ENCODE data around the gene CCDC184. TPM values are rescaled to one million over a fixed set of nuclear protein-coding genes. Genes with fewer than 3 reads are reported as not detected.

CCDC184 gene
- total and polyA plus RNA-seq, 2 donors (not counting 1 experiment from before 2014, with no cell fraction given), result 0.17 to 0.28 TPM

- H3K4me2 ChIP-seq (ENCODE audit: extremely low read depth, insufficient read depth, low read length), result no peak overlapping the region
- no peaks in the 10 kb centered on the region for H3K9me3 ChIP-seq (ENCODE audit: control insufficient read depth, insufficient read depth, low read depth, low read length)
- peaks cover 3% of the 10 kb centered on the region for H3K27me3 ChIP-seq (ENCODE audit: control insufficient read depth, insufficient read depth, low read length)
- no peak overlapping the region for H3K27ac ChIP-seq (ENCODE audit: insufficient read depth, low read length)
- H4K20me1 ChIP-seq (ENCODE audit: control insufficient read depth, extremely low read depth, insufficient read depth, low read length), result no peaks in the 10 kb centered on the region
- no peaks in the 10 kb centered on the region for H3K79me2 ChIP-seq (ENCODE audit: control insufficient read depth, insufficient read depth, low read length)
- no peak for DNase-seq (ENCODE audit: low read depth in 2 of 2)
- H2AFZ ChIP-seq (ENCODE audit: low read length), result no peak overlapping the region
- no peak for TF ChIP-seq CTCF (conservative IDR thresholded peaks at IDR 0.05 in 1 of 2, IDR thresholded peaks at IDR 0.05 in 1 of 2; ENCODE audit: low read depth in 1 of 2, low read length in 2 of 2)
- no peak for TF ChIP-seq EZH2 (IDR thresholded peaks at IDR 0.05; ENCODE audit: low read length, missing control alignments)
- H3K36me3 ChIP-seq (ENCODE audit: control insufficient read depth, insufficient read depth, low read length), result no peaks in the 10 kb centered on the region
- H3K4me1 ChIP-seq (ENCODE audit: control insufficient read depth, extremely low read depth, insufficient read depth, low read length), result peaks cover 2% of the 10 kb centered on the region
- no peak overlapping the region for H3K4me3 ChIP-seq (replicated peaks in 1 of 4; ENCODE audit: control extremely low read depth in 1 of 4, insufficient read depth in 1 of 4, low read depth in 3 of 4, low read length in 4 of 4)
- H3K9ac ChIP-seq (ENCODE audit: insufficient read depth, low read length), result no peak overlapping the region
Measured at GRCh38 chr12:48193623-48194022, 10.2 kb downstream of the CCDC184 start.

- H3K36me3 ChIP-seq (ENCODE audit: control insufficient read depth, insufficient read depth, low read length), result no peaks in the 10 kb centered on the region
- H2AFZ ChIP-seq (ENCODE audit: low read length), result no peak overlapping the region
- H3K9ac ChIP-seq (ENCODE audit: insufficient read depth, low read length), result no peak overlapping the region
- H4K20me1 ChIP-seq (ENCODE audit: control insufficient read depth, extremely low read depth, insufficient read depth, low read length), result no peaks in the 10 kb centered on the region
- no peaks in the 10 kb centered on the region for H3K79me2 ChIP-seq (ENCODE audit: control insufficient read depth, insufficient read depth, low read length)
- H3K4me3 ChIP-seq (replicated peaks in 1 of 4; ENCODE audit: control extremely low read depth in 1 of 4, insufficient read depth in 1 of 4, low read depth in 3 of 4, low read length in 4 of 4), result no peak overlapping the region
- no peak overlapping the region for H3K4me2 ChIP-seq (ENCODE audit: extremely low read depth, insufficient read depth, low read length)
- H3K4me1 ChIP-seq (ENCODE audit: control insufficient read depth, extremely low read depth, insufficient read depth, low read length), result peaks cover 2% of the 10 kb centered on the region
- peak in 1 of 2 donors; percentile 43 for DNase-seq (ENCODE audit: low read depth in 2 of 2)
- no peaks in the 10 kb centered on the region for H3K9me3 ChIP-seq (ENCODE audit: control insufficient read depth, insufficient read depth, low read depth, low read length)
- TF ChIP-seq EZH2 (IDR thresholded peaks at IDR 0.05; ENCODE audit: low read length, missing control alignments) (no peak), CTCF (conservative IDR thresholded peaks at IDR 0.05 in 1 of 2, IDR thresholded peaks at IDR 0.05 in 1 of 2; ENCODE audit: low read depth in 1 of 2, low read length in 2 of 2) (no peak)
- no peak overlapping the region for H3K27ac ChIP-seq (ENCODE audit: insufficient read depth, low read length)
- H3K27me3 ChIP-seq (ENCODE audit: control insufficient read depth, insufficient read depth, low read length), result peaks cover 3% of the 10 kb centered on the region
Measured at GRCh38 chr12:48194799-48195201, 11.4 kb downstream of the CCDC184 start.

- no peak overlapping the region for H3K9ac ChIP-seq (ENCODE audit: insufficient read depth, low read length)
- H4K20me1 ChIP-seq (ENCODE audit: control insufficient read depth, extremely low read depth, insufficient read depth, low read length), result no peaks in the 10 kb centered on the region
- TF ChIP-seq CTCF (conservative IDR thresholded peaks at IDR 0.05 in 1 of 2, IDR thresholded peaks at IDR 0.05 in 1 of 2; ENCODE audit: low read depth in 1 of 2, low read length in 2 of 2) (peak; percentile 43 to 59), EZH2 (IDR thresholded peaks at IDR 0.05; ENCODE audit: low read length, missing control alignments) (no peak)
- H3K36me3 ChIP-seq (ENCODE audit: control insufficient read depth, insufficient read depth, low read length), result no peaks in the 10 kb centered on the region
- peaks cover 2% of the 10 kb centered on the region for H3K4me1 ChIP-seq (ENCODE audit: control insufficient read depth, extremely low read depth, insufficient read depth, low read length)
- no peaks in the 10 kb centered on the region for H3K27me3 ChIP-seq (ENCODE audit: control insufficient read depth, insufficient read depth, low read length)
- peak overlapping the region; percentile 85 for H3K27ac ChIP-seq (ENCODE audit: insufficient read depth, low read length)
- H3K4me2 ChIP-seq (ENCODE audit: extremely low read depth, insufficient read depth, low read length), result peak overlapping the region; percentile 75
- H3K79me2 ChIP-seq (ENCODE audit: control insufficient read depth, insufficient read depth, low read length), result no peaks in the 10 kb centered on the region
- H2AFZ ChIP-seq (ENCODE audit: low read length), result peak overlapping the region; percentile 95
- peak overlapping the region; percentile 65 to 84 (median 78) for H3K4me3 ChIP-seq (replicated peaks in 1 of 4; ENCODE audit: control extremely low read depth in 1 of 4, insufficient read depth in 1 of 4, low read depth in 3 of 4, low read length in 4 of 4)
- H3K9me3 ChIP-seq (ENCODE audit: control insufficient read depth, insufficient read depth, low read depth, low read length), result no peaks in the 10 kb centered on the region
- DNase-seq (ENCODE audit: low read depth in 2 of 2), result peak in 1 of 2 donors; percentile 54
Measured at GRCh38 chr12:48197549-48197970, 14.1 kb downstream of the CCDC184 start.
